Mesendoderm (in vitro differentiated cells): Measurements from ENCODE around the gene FTSJ3.
A peak's percentile ranks its signal among the peaks of the same experiment; 100 is the strongest.

Experiments
- DNase-seq: peaks from one replicate; pipeline ENCODE4 v3.0.0; 2013
- H2AK5ac ChIP-seq: 2 replicates; pipeline ENCODE4 v1.6.1; 2013; ENCODE audit warnings: low read length, inconsistent platforms
- H2BK120ac ChIP-seq: 2 replicates; pipeline ENCODE4 v1.6.1; 2013; ENCODE audit warnings: low read depth, mild to moderate bottlenecking, low read length, moderate library complexity, mixed read lengths
- H2BK15ac ChIP-seq: replicated peaks from 2 replicates; pipeline ENCODE4 v1.6.1; 2013; ENCODE audit warnings: low read depth, mild to moderate bottlenecking, moderate library complexity
- H2BK5ac ChIP-seq: 2 replicates; pipeline ENCODE4 v1.6.1; 2013; ENCODE audit warnings: low read length, inconsistent platforms
- H3K18ac ChIP-seq: 2 replicates; pipeline ENCODE4 v1.6.1; 2013; ENCODE audit warnings: mild to moderate bottlenecking, low read length, mixed read lengths
- H3K23ac ChIP-seq: one replicate; pipeline ENCODE4 v1.6.1; 2013; ENCODE audit warnings: low read length
- H3K27ac ChIP-seq: 2 replicates; pipeline ENCODE4 v1.5.1; 2013; ENCODE audit warnings: low read depth, mild to moderate bottlenecking, inconsistent platforms, low read length, moderate library complexity
- H3K27me3 ChIP-seq: 2 replicates; pipeline ENCODE4 v1.6.1; 2013; ENCODE audit warnings: low read length, control low read depth, mild to moderate bottlenecking, inconsistent platforms; ENCODE audit not compliant: insufficient read depth, poor library complexity
- H3K36me3 ChIP-seq: 2 replicates; pipeline ENCODE4 v1.6.1; 2013; ENCODE audit warnings: low read length, inconsistent platforms; ENCODE audit not compliant: control insufficient read depth, insufficient read depth
- H3K4ac ChIP-seq: one replicate; pipeline ENCODE4 v1.6.1; 2013; ENCODE audit warnings: low read depth, mild to moderate bottlenecking, low read length, moderate library complexity
- H3K4me1 ChIP-seq: 2 replicates; pipeline ENCODE4 v1.6.1; 2013; ENCODE audit warnings: low read depth, low read length, inconsistent platforms; ENCODE audit not compliant: control insufficient read depth
- H3K4me2 ChIP-seq: 2 replicates; pipeline ENCODE4 v1.6.1; 2013; ENCODE audit warnings: low read length
- H3K4me3 ChIP-seq: 2 replicates; pipeline ENCODE4 v1.5.1; 2013; ENCODE audit warnings: mild to moderate bottlenecking, low read length
- H3K56ac ChIP-seq: one replicate; pipeline ENCODE4 v1.6.1; 2013; ENCODE audit warnings: low read length
- H3K79me1 ChIP-seq: 2 replicates; pipeline ENCODE4 v1.6.1; 2013; ENCODE audit warnings: low read length, inconsistent platforms
- H3K79me2 ChIP-seq: 2 replicates; pipeline ENCODE4 v1.6.1; 2013; ENCODE audit warnings: mild to moderate bottlenecking, low read length; ENCODE audit not compliant: control insufficient read depth, insufficient read depth
- H3K9ac ChIP-seq: 2 replicates; pipeline ENCODE4 v1.6.1; 2013; ENCODE audit warnings: low read length, inconsistent platforms
- H4K5ac ChIP-seq: one replicate; pipeline ENCODE4 v1.6.1; 2013; ENCODE audit warnings: low read length
- H4K8ac ChIP-seq: one replicate; pipeline ENCODE4 v1.6.1; 2013; ENCODE audit warnings: low read depth, mild to moderate bottlenecking, control low read depth, low read length, moderate library complexity
- WGBS: extraction: QIAGEN DNeasy Blood & Tissue Kit; methylation state at CpG from one replicate; pipeline ENCODE4 v1.1.7; 2013; ENCODE audit warnings: low lambda C conversion rate, missing lambda C conversion rate; ENCODE audit not compliant: insufficient coverage; ENCODE audit errors: extremely low coverage; 5-methylcytosine and 5-hydroxymethylcytosine counted together

Gene FTSJ3

DNA sequence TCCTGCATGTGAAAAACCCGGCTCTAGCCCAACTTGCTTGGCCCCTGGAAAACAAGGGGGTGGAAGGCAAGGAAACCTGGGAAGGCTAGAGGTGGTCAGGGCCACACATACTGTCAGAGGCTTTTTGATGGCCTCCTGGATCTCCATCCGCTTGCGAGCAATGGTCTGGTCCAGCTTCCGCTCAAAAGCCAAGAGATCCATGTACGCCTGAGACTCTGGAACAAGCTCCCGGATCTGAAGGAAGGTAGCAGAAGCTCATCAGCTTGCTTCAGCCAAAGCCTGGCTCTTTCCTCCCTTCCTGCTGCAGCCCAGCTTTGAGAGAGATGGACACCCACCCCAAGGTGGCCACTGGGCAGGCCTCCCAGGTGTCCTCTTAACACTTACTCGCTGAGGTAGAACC is 9.3 kb upstream of the FTSJ3 start:
- Histone ChIP-seq H3K56ac (no peak overlapping the region), H3K36me3 (peaks cover 8% of the 10 kb centered on the region), H3K4ac (no peak overlapping the region), H4K5ac (no peak overlapping the region), H3K4me3 (no peak overlapping the region), H3K4me2 (no peak overlapping the region), H3K4me1 (peaks cover 10% of the 10 kb centered on the region), H3K18ac (no peak overlapping the region), H3K23ac (no peak overlapping the region), H2BK15ac (no peak overlapping the region), H2BK5ac (no peak overlapping the region), H3K27ac (no peak overlapping the region), H2AK5ac (no peak overlapping the region), H2BK120ac (no peak overlapping the region), H4K8ac (no peak overlapping the region), H3K27me3 (no peaks in the 10 kb centered on the region), H3K79me1 (peaks cover 23% of the 10 kb centered on the region), H3K79me2 (peaks cover 32% of the 10 kb centered on the region), H3K9ac (no peak overlapping the region)
- DNase-seq, result no peak
- WGBS, result no CpG with 5 or more reads among the region's 7 CpGs

DNA sequence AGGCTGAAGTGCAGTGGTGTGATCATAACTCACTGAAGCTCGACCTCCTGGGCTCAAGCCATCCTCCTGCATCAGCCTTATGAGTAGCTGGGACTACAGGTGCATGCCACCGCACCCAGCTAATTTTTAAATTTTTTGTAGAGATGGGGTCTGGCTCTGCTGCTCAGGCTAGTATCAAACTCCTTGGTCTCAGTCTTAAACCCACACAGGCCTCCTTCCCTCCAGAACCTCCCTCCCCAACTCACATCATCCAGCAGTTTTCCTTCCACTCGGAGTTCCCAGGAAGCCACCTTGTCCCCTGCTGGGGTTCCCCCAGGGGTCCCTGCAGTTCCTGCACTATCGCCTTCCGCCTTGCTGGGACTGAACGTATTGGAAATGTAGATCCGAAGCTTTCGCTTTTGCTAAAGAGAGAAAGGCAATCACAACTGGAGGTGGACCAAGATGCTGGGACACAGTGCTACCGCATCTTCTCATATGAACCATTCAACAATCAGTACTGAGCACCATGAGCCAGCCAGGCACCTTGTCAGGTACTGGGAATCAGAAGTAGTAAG is 7.8 kb upstream of the FTSJ3 start:
- H3K4ac ChIP-seq, result no peak overlapping the region
- peaks cover 16% of the 10 kb centered on the region for H3K79me2 ChIP-seq
- no peak overlapping the region for H4K5ac ChIP-seq
- peaks cover 6% of the 10 kb centered on the region for H3K4me1 ChIP-seq
- no peak overlapping the region for H3K4me3 ChIP-seq
- H3K36me3 ChIP-seq, result peaks cover 20% of the 10 kb centered on the region
- no peak overlapping the region for H2AK5ac ChIP-seq
- H2BK120ac ChIP-seq, result no peak overlapping the region
- H4K8ac ChIP-seq, result no peak overlapping the region
- H3K18ac ChIP-seq, result no peak overlapping the region
- no peak overlapping the region for H2BK5ac ChIP-seq
- H3K9ac ChIP-seq, result no peak overlapping the region
- no peaks in the 10 kb centered on the region for H3K27me3 ChIP-seq
- no peak overlapping the region for H3K4me2 ChIP-seq
- WGBS, result no CpG with 5 or more reads among the region's 9 CpGs
- no peak overlapping the region for H3K27ac ChIP-seq
- no peak for DNase-seq
- H3K56ac ChIP-seq, result no peak overlapping the region
- no peak overlapping the region for H2BK15ac ChIP-seq
- H3K79me1 ChIP-seq, result peaks cover 12% of the 10 kb centered on the region
- H3K23ac ChIP-seq, result no peak overlapping the region

DNA sequence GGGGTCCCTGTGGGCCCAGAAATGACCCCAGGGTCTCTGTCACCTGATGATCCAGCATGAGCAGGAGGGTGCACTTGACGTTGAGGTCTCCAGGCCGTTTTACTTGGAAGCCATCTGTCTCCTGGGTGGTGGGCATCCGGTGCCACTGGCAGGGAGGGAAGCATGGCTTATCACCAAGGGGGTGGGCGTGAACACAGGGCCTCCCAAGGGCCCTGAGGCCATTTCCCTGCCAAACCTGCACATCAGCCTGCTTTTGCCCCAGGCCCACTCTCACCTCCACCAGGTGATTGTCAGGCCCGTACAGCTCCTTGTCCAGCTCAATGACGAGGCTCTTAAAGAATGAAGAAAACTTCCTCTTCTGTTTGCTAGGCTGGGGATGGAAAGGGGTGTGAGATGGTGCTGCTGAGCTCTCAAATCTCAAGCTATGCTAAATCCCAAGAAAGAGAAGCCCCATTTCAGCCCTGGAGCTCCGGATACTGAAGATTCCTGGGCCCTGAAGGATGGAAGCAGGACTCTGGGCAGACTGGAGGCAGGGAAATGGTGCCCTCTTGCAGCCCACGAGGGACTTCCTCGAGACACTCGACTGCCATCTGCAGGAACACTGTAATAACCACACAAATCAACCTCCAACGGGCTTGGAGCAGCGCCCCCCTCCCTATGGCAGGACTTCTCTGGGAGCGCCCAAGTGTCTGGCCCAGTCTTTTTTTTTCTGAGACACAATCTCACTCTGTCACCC is 7.1 kb upstream of the FTSJ3 start:
- Histone ChIP-seq H3K79me1 (peaks cover 17% of the 10 kb centered on the region), H3K56ac (no peak overlapping the region), H3K23ac (no peak overlapping the region), H4K8ac (no peak overlapping the region), H2BK15ac (no peak overlapping the region), H3K27me3 (no peaks in the 10 kb centered on the region), H3K4me1 (peaks cover 6% of the 10 kb centered on the region), H3K79me2 (peaks cover 17% of the 10 kb centered on the region), H3K36me3 (peaks cover 23% of the 10 kb centered on the region), H2BK5ac (no peak overlapping the region), H3K4me2 (no peak overlapping the region), H3K9ac (no peak overlapping the region), H2AK5ac (no peak overlapping the region), H3K18ac (no peak overlapping the region), H3K4ac (no peak overlapping the region), H3K27ac (no peak overlapping the region), H2BK120ac (no peak overlapping the region), H4K5ac (no peak overlapping the region), H3K4me3 (no peak overlapping the region)
- peak; percentile 95 for DNase-seq
- WGBS, result no CpG with 5 or more reads among the region's 13 CpGs

DNA sequence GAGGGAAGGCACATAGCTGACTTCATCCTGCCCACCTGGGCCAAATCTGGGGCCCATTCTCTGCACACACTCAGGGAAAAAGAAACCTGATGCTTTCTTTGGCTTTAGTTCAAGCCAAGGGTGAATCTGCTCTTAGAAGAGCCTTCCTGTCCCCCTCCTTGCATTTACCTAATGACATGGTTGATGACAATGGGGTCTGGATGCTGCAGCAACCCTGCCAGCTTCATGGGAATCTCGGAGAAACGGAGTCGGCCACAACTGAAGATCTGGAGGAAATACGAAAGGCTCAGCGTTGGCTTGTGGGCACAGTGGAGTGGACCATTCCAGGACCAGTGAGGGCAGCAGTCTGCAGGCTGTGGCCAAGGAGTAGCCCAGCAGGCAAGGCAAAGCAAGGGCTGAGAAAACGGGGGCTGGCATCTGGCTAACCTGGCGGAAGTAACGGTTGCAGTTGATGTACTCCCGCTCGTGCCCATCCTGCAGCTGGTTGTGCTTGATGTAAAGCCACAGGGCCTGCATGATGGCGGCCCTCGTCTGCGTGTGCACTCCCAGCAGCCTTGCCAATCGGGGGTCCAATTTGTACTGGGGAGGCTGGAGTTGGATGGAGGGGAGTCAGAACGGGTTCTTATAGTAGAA is 6.4 kb upstream of the FTSJ3 start:
- no peak overlapping the region for H2BK120ac ChIP-seq
- H3K27ac ChIP-seq, result no peak overlapping the region
- H3K56ac ChIP-seq, result no peak overlapping the region
- H3K79me1 ChIP-seq, result peaks cover 19% of the 10 kb centered on the region
- H3K4me2 ChIP-seq, result no peak overlapping the region
- H2BK5ac ChIP-seq, result no peak overlapping the region
- H3K4me3 ChIP-seq, result no peak overlapping the region
- no peak overlapping the region for H4K8ac ChIP-seq
- H3K27me3 ChIP-seq, result no peaks in the 10 kb centered on the region
- DNase-seq, result no peak
- no peak overlapping the region for H4K5ac ChIP-seq
- H3K4ac ChIP-seq, result no peak overlapping the region
- peaks cover 18% of the 10 kb centered on the region for H3K79me2 ChIP-seq
- peaks cover 23% of the 10 kb centered on the region for H3K36me3 ChIP-seq
- peaks cover 4% of the 10 kb centered on the region for H3K4me1 ChIP-seq
- no CpG with 5 or more reads among the region's 15 CpGs for WGBS
- H3K23ac ChIP-seq, result no peak overlapping the region
- H3K9ac ChIP-seq, result no peak overlapping the region
- H2BK15ac ChIP-seq, result no peak overlapping the region
- H3K18ac ChIP-seq, result no peak overlapping the region
- no peak overlapping the region for H2AK5ac ChIP-seq

DNA sequence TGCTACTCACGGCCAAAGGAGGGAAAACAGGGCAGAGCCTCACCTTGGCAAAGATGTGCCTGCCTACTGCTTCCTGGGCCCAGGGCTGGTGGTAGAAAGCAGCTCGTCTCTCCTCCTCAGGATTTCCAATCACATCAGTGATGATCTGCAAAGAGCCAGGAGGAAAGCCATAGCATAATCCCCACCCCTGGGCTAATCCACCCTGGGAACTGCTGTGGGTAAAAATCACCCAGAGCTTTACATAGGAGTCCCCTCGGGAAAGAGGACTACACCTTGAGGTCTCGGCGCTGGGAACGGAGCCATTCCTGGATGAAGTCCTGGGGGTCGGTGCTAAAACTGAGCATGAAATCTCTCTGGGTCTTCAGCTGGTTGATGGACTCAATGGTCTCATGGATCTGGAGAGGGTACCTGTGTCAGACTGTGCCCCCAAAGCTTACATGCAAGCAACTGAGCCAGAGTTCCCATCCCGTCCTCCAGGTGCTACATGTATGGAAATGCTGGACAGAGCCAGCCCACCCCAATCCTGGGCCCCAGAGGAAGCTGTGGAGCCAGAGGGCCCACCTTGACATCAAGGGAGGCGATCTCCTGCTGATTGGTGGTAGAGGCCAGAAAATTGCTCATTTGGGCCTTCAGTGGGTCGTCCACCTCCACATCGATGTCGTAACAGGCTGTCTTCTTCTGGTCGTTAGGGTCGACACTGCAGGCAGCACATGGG is 5.7 kb upstream of the FTSJ3 start:
- Histone ChIP-seq H4K5ac (no peak overlapping the region), H3K23ac (no peak overlapping the region), H3K18ac (no peak overlapping the region), H3K4me1 (no peaks in the 10 kb centered on the region), H3K9ac (no peak overlapping the region), H2BK15ac (no peak overlapping the region), H3K27ac (no peak overlapping the region), H3K36me3 (peaks cover 23% of the 10 kb centered on the region), H2AK5ac (no peak overlapping the region), H2BK5ac (no peak overlapping the region), H3K56ac (no peak overlapping the region), H3K27me3 (no peaks in the 10 kb centered on the region), H2BK120ac (no peak overlapping the region), H3K79me2 (peaks cover 18% of the 10 kb centered on the region), H3K4me3 (no peak overlapping the region), H3K4ac (no peak overlapping the region), H3K79me1 (peaks cover 15% of the 10 kb centered on the region), H4K8ac (no peak overlapping the region), H3K4me2 (no peak overlapping the region)
- whole genome bisulfite sequencing, result no CpG with 5 or more reads among the region's 14 CpGs
- DNase-seq, result no peak
